HL-60/S4 (cell line): ENCODE results near the gene NARF.
"Not testable (repeated sequence)": the region's sequence is repeated elsewhere in the genome, so short reads cannot be mapped to it uniquely, and the experiment has no call there.

Source experiments
- in situ Hi-C: fragments of 300-500 bp; cut with MboI; formaldehyde crosslinking; loops from 2 replicates; pipeline ENCODE4 v1.14.3; 2022; ENCODE audit warnings: low sequenced_read_pairs

Gene NARF

DNA sequence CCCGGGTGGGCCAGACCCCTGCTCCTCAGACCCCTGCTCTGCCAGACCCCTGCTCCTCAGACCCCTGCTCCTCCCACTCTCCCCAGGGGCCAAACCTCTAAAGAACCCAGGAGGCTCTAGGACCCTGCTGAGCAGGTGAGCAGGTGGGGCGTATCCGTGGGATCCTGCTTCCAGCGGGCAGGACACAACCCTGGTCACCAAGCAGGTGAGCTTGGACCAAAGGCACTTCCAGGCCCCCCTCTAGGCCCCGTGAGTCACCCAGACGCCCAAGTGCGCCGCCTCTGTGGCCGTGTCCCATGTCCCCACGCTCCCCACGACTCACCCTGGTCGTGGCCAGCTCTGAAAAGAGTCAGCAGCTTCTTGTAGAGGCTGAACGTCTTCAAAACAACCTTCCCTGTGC lies 13.0 kb upstream of the NARF start:
- in situ Hi-C loops = no loop called here

DNA sequence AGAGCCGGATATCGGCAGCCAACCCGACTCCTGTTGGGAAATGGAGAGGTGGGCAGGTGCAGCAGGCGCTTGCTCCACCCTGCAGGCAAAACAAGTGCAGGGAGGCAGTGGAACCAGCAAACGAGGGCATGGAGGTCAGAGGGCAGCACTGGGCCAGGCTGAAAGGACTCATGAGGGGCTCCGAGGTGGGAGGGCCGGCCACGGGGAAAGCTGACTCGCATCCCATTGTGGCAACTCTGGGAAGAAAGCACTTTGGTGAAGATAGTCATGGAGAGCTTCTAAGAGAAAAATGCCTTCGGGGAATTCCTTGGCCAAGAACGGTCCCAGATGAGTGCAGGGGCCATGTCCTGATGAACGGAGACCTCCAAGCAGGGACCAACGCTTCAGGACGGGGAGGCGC lies 12.4 kb upstream of the NARF start:
- in situ Hi-C loops = no loop called here

DNA sequence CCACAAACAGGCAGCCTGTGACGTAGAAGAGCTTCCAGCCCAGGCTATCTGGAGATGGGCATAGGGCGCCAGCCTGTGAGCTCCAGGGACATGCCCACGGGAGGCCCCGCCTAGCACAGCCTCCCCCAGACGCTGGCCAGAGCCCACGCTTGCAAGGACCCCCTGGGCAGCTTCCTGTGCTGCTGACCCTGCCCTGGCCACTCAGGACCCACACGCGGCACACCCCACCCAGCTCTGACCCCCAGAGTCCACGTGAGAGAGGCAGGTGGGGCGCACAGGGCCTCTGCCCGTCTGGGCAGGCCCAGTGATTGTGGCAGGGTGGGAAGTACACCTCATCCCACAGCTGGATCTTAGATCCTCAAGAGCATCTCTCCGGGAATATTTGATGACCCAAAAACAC lies 11.9 kb upstream of the NARF start:
- in situ Hi-C loops = no loop called here

DNA sequence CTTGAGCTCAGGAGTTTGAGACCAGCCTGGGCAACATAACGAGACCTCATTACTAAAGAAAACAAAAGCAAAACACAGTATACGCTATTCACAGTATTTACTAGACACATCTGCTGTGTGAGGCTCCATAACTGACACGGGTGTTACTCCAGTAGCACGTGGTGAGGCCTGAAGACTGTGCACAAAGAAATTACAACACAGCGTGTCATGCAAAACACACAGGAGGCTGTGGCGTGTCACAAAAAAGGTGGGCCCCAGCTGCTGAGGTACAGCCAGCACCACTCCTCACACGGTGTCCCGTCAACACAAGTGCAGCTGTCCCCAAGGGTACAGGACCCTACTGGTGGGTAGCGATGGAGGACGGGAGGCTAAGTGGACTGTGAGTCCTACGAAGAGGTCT lies 10.7 kb upstream of the NARF start:
- in situ Hi-C loops = no loop called here

DNA sequence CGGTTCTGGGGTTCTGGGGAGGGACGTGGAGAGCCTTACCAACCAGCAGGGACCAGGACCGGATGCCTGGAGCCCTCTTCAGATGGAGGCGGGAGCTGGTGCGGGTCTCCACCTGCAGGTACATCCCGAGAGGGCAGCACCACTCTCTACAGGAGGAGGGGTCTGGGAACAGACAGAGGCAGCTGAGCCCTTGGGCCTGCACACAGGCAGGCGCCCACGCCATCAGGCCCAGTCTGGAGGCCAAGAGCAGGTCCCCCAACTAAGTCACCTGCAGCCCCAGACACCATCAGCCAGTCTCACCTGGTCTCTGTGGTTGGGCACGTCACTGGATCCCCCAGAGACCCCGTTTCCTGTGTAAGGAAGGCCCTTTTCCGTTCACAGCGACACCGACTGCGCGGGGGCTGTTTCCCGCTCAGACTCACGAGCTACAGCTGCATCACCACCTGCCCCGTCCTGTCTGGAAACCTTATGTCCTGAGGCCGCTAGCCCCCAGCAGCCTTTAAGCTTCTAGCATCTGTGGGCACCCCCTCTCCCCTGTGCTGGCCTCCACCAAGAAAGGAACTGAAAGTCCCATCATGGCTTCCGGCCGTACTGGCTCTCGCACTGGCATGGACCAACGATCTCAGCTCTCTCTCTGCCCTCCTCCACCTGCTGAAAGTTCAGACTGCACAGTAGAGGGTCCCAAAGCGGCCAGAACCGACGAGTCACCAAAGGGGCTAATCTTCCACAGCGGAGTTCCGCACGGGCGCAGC lies 9.2 kb upstream of the NARF start:
- in situ Hi-C loops = no loop called here

DNA sequence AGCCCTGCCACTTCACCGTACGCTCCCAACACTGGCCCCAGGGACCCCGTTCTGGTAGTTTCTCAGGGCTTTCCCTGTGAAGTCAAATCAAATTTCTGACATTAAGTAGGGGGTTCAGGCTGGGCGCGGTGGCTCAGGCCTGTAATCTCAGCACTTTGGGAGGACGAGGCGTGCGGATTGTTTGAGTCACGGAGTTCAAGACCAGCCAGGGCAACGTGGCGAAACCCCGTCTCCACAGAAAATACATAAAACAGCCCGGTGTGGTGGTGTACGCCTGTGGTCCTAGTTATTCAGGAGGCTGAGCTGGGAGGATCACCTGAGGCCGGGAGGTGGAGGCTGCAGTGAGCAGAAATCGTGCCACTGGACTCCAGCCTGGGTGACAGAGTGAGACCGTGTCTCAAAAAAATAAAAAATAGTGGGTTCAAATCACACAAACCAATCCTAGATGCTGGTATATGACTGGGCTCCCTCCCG lies 8.6 kb upstream of the NARF start:
- in situ Hi-C loops = no loop called here

DNA sequence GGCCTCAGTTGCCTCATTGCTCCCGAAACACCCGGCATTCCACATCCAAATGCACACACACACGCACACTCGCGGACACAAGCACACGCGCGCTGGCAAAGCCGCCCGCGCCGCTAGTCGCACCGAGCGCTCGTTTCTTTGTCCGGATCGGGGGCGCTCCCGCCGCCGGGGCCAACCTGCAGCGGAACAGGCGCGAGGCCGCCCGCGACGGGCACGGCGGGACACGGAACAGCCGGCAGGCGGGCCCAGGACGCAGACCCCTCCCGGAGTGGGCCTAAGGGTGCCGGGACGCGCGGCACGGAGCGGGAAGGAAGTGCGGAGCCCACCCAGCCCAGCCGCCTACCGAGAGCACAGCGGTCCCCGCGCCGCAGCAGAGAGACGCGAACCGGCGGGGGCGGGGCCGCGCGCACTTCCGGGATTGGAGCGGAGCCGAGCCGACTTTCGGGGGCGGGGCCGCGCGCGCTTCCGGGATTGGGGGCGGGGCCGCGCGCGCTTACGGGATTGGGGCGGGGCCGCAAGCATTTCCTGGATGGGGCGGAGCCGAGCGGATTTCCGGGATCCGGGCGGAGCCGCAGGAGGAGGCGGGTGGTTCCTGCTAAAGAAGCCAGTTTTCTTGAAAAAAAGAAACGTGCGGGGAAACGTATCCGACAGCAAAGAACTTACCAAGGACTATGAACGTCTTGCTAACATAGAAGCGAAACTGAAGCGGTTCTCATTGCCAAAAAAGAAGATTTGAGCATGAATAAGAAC lies 8.0 kb upstream of the NARF start, which contains the start of gene CYBC1:
CYBC1 (minus strand) TSS at position 396 of the 750 bp plus-strand sequence. CDS start 1,498 bp downstream, outside the sequence.
- in situ Hi-C loops = no loop called here

DNA sequence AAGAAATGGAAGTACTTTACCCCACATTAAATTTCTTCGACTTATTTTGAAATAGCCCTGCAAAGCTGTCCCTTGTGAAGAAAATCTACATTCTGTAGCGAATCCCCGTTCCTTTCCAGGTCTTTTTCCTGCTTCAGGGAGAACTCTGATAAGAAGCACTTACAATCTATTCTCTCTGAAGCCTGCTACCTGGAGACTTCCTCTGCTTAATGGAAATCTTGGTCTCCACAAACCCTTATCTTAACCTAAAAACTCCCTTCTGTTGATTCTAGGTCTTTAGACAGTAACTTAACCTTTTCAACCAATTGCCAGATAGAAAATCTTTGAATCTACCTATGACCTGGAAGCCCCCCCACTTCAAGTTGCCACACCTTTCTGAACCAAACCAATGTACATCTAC lies 6.4 kb upstream of the NARF start:
- in situ Hi-C loops = no loop called here

DNA sequence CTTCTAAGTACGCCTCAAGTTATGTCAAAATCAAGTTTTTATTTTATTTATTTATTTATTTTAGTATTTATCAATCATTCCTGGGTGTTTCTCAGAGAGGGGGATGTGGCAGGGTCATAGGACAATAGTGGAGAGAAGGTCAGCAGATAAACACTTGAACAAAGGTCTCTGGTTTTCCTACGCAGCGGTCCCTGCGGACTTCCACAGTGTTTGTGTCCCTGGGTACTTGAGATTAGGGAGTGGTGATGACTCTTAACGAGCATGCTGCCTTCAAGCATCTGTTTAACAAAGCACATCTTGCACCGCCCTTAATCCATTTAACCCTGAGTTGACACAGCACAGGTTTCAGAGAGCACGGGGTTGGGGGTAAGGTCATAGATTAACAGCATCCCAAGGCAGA lies 5.4 kb upstream of the NARF start:
- in situ Hi-C loops = not testable (repeated sequence)

DNA sequence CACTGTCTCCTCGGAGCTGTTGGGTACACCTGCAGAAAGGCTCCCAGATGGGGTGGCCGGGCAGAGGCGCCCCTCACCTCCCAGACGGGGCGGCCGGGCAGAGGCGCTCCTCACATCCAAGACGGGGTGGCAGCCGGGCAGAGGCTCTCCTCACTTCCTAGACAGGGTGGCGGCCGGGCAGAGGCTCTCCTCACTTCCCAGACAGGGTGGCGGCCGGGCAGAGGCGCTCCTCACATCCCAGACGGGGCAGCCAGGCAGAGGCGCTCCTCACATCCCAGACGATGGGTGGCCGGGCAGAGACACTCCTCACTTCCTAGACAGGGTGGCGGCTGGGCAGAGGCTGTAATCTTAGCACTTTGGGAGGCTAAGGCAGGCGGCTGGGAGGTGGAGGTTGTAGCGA lies 4.8 kb upstream of the NARF start:
- in situ Hi-C loops = not testable (repeated sequence)

DNA sequence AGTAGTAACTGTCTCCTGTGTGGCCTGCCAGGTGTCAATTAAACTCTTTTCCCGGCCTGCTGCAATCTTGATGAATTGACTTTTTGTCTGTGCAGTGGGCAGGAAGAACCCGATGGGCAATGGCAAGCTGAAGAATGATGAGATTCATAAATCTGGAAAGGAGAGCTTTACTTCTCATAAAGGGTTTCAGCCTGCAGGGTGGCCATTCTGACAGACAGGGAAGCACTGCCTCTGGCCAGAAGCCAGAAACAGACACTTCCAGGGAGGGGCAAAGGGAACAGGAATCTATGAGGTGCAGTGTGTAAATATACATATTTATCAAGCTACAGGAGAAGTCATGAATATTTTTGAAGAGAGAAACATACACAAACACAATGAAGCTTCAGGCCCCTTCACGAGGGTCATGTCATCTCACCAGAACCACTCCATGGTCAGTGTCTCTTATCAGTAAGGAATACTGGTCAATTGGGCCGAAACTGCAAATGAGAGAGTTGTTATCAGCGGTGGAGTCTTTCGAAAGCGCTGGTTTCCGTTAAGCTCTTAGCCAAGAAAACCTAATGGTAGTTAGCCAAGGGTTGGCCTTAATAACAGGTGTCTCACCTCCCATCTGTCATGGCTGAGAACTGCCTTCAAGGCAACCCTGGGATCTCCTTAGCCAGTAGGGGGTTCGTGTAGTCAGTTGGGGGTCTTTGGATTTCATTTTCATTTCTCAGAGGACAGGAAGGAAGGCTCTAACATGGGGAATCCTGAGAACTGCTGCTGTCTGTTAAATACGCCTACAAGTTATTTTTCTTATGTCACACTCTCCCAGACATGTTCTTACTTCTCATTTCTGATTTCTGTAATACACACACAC lies 1.2 kb upstream of the NARF start:
- in situ Hi-C loops = no loop called here

DNA sequence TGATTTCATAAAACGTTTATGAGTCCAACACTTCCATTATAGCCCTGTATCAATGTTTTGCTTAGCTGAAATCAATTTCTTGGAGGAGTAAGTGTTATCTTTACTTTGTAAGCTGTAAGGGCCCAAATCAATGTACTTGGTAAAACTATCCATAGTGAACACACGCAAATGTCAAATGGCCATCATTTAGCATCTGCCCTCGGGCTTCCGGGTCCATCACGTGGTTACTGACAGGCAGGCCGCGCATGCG lies 687 bp upstream of the NARF start:
- in situ Hi-C loops = no loop called here

DNA sequence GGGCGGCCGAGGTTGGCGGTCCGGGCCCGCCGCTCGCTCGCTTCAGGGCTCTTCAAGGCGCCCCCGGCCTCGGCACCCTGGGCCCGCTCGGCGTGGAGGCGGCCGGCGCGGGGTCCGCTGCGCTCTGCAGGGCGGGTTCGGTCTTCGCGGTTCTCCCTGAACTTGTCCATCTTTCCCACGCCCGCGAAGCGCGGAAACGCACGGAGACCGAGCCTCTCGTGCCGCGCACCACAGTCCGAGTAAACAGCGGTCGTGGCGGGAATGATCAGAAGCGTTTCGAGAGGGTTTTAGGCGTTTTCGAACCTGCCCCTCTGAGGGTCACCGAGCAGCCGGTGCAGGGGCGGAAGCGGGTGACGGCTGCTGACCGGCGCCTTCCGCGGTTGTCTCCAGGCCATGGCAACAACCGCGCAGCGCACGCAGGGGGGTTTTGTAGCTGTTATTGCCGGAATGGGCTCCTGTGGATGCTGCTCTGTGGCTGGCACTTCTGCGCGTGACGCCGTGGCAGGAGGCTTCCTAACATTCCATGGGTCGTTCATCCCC lies 414 bp downstream of the NARF start:
- in situ Hi-C loops = no loop called here

DNA sequence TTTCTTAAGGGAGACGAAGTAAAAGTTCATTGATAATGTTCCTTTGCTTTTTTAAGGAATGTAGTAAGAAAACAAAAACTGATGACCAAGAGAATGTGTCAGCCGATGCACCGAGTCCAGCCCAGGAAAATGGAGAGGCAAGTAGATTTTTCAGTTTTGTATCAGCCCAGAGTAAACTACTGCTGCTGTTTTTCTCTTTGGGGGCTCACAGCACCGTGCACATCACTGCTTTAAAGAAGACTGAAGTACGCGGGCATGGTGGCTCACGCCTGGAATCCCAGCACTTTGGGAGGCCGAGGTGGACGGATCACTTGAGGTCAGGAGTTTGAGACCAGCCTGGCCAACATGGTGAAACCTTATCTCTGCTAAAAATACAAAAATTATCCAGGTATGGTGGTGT lies 1.4 kb downstream of the NARF start:
- in situ Hi-C loops = not testable (repeated sequence)

DNA sequence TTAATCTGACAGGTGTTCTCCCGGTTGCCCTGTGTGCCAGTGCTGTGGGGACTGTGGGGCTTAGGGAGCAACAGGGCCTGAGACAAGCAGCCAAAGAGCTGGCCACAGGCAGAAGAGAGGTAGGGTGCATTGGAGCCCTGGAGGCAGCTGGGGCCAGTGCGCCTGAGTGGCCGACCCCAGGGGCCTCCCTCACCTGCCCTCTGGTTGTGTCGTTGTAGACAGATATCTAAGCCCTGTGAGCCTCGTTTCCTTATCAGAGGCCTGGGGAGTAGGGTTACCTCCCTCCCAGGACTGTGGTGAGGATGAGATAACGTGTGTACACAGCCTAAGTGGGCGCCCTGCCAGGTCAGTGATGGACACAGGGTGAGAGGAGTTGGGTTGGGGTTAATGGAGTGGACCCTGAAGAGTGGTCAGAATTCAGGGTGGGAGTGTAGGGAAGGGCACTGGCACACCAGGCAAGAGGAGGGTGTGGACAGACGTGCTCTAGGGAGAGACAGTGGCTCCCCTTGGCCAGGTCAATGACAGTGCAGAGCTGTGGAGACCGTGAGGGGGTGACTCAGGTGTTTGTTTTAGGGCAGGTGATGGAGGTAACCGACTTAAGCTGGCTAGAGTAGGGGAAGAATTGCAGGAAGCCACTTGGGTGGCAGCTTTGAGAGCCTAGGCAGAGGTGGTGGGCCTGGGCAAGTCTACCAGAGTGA lies 3.4 kb downstream of the NARF start:
- in situ Hi-C loops = no loop called here

DNA sequence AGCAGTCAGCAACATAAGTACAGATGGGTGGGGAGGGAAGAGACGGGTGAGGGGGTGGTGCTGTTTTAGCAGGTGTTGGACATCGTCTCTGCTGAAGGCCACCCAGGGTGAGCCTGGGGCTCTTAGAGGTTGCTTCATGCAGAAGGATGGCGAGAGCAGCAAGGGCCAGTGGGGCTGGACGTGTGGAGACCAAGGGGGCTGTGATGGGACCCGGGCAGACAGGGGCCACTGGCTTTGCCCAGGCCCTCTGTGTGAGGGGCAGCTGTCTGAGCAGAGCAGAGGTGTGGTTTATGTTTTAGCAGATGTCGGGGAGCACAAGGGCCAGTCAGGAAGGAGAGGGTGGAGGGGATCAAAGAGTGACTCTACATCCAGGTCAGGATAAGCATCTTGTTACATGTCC lies 4.8 kb downstream of the NARF start:
- in situ Hi-C loops = no loop called here

DNA sequence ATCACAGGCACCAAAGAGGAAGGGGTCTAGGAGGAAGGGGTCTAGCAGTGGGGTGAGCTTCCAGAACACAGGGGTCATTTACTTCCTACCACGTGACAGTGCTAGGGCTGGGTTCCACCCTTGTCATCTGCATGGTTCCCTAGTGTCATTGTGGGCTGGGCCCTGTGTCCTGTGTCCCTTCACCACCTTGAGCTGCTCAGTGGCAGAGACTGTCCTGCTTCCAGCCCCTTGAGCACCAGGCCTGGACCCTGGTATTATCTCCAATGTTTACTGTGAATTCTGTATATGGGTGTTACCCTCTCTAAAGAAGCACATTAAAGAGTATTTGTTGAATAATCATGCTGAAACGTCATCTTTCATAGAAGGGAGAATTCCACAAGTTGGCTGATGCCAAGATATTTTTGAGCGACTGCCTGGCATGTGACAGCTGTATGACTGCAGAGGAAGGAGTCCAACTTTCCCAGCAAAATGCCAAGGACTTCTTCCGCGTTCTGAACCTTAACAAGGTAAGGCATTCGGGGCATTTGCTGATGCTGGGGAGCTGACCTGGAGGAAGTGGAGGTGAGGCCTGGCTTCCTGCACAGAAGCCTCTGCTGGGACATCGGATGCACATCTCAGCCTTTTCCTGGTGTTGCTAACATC lies 5.5 kb downstream of the NARF start:
- in situ Hi-C loops = no loop called here

DNA sequence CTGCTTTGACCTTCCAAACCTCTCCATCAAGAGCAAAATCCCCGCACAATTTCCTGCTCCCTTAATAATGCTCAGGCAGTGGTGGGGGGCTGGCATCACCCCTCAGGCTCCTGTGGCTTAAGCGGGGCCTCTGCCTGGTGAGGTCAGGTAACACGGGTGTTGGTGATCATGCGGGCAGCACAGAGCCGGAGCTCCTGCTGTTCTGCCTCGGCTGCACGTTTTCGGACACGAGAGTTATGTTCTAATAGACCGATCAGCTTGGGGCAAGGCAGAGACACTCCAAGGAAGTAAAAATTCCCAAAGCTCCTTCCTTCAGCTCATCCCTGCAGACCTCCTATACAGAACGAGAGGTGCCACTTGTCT lies 6.0 kb downstream of the NARF start:
- in situ Hi-C loops = no loop called here

DNA sequence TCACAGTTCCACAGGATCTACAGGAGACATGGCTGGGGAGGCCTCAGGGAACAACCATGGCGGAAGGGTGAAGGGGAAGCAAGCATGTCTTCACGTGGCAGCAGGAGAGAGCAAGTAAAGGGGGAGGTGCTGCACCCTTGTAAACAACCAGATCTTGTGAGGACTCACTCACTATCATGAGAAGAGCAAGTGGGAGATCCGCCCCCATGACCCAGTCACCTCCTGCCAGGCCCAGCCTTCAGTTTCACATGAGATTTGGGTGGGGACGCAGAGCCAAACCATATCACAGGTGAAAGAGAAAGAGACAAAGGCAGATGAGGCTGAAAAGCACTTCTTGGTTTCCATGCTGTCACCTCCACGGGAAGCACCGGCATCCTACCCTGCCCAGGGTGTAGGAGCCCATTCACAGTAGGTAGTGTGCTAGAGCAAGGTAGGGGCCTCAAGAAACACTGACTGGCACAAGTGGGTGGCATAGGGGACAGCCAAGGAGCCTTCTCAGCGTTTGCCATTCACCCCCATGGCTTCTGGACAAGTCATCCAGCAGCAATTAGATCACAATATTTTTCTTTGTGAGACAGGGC lies 6.6 kb downstream of the NARF start:
- in situ Hi-C loops = no loop called here

DNA sequence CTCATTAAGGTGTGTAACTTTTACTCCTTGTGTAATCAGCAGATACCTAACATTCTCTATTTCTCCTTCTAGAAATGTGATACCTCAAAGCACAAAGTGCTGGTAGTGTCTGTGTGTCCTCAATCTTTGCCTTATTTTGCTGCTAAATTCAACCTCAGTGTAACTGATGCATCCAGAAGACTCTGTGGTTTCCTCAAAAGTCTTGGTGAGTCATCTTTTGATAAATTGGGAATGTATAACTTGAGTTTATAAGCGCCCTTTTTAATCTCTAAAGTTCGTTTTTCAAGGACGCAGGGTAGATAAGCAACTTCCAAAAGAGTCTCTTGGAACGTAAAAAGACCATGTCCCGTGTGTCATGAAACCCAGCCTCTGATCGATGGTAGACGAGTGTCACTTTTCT lies 10.2 kb downstream of the NARF start:
- in situ Hi-C loops = no loop called here
